Upper lobe of left lung (tissue), 6 donors: ENCODE data around the gene CTDSPL2. TPM values are rescaled to one million over a fixed set of nuclear protein-coding genes. Genes with fewer than 3 reads are reported as not detected.
"Not testable (repeated sequence)": the region's sequence is repeated elsewhere in the genome, so short reads cannot be mapped to it uniquely, and the experiment has no call there.

Experiments used
- ATAC-seq, 2 donors: fragments of 200-7000 bp; cut with Tn5 transposase; one replicate each; pipeline ENCODE4 v1.9.1; 2022; ENCODE audit warnings: mild to moderate bottlenecking in 2 of 2, moderate library complexity in 2 of 2; ENCODE audit not compliant: low FRiP score in 2 of 2
- DNase-seq, 2 donors: peaks; one replicate each; pipeline ENCODE4 v3.0.0-alpha.2; 2019 to 2020
- H3K27ac ChIP-seq, 4 donors: fragments of 200-600 bp; sonication (generic); one replicate each; pipeline ENCODE4 v1.5.1; 2016 to 2019
- H3K27me3 ChIP-seq, 4 donors: fragments of 200-600 bp; sonication (generic); one replicate each; pipeline ENCODE4 v1.5.1; 2017 to 2019
- H3K36me3 ChIP-seq, 4 donors: fragments of 200-600 bp; sonication (generic); one replicate each; pipeline ENCODE4 v1.5.1; 2016 to 2019
- H3K4me1 ChIP-seq, 4 donors: fragments of 200-600 bp; sonication (generic); one replicate each; pipeline ENCODE4 v1.5.1; 2018 to 2019
- H3K4me3 ChIP-seq, 4 donors: fragments of 200-600 bp; sonication (generic); one replicate each; pipeline ENCODE4 v1.5.1; 2017 to 2019; ENCODE audit warnings: mild to moderate bottlenecking in 2 of 4, moderate library complexity in 1 of 4
- H3K9me3 ChIP-seq, 4 donors: fragments of 200-600 bp; sonication (generic); one replicate each; pipeline ENCODE4 v1.5.1; 2018 to 2019
- CTCF ChIP-seq, 6 experiments: fragments of 450-650 bp in 4 of 6; fragments of 200-600 bp in 2 of 6; sonication (generic) in 2 of 6; IDR thresholded peaks; one replicate each; pipeline ENCODE4 v1.5.1; 2016 to 2019; ENCODE audit warnings: antibody characterized with exemption in 6 of 6
- EP300 ChIP-seq, 4 donors: sonication (generic); formaldehyde crosslinking; IDR thresholded peaks; one replicate each; pipeline ENCODE4 v1.5.1; 2017; ENCODE audit warnings: antibody characterized with exemption in 4 of 4, control low read depth in 2 of 4
- POLR2A ChIP-seq, 4 donors: fragments of 450-650 bp; IDR thresholded peaks; one replicate each; pipeline ENCODE4 v1.5.1; 2016 to 2017; ENCODE audit warnings: antibody characterized with exemption in 4 of 4, mild to moderate bottlenecking in 2 of 4
- POLR2AphosphoS5 ChIP-seq, 2 donors: sonication (generic); formaldehyde crosslinking; IDR thresholded peaks; one replicate each; pipeline ENCODE4 v1.5.1; 2017; ENCODE audit warnings: antibody characterized with exemption in 2 of 2
- WGBS, 2 donors: methylation state at CpG; one replicate each; pipeline ENCODE4 v1.1.5; 2017 to 2018; 5-methylcytosine and 5-hydroxymethylcytosine counted together
- total RNA-seq, 6 donors: library from RNA; depleted of rRNA in 4 of 6; stranded (reverse); fragments of >200 nt in 4 of 6; gene quantifications; one replicate each; pipeline versions ENCODE4 v1.1.0 to v1.2.1, GENCODE V29; 2016 to 2021
- donor health status: DM: no; HTN: no; CAD: no; lungs with moderate emphysema.
- donor health status: DM: no; HTN: yes; CAD: no; lungs with severe emphysema.

CTDSPL2 gene
- total RNA-seq, 6 donors from 2014 or later: 20.6 to 60.8 (median 32.8) TPM

- H3K27me3 ChIP-seq: no peaks in the 10 kb centered on the region
These were observed 102.6 kb downstream of the CTDSPL2 start for GRCh38 chr15:44529864-44530604.

GRCh38 chr15:44530653-44531052 is 103.2 kb downstream of the CTDSPL2 start:
- 99 to 100% methylated on average over 3 of the region's 3 CpGs for WGBS, 2 donors
- DNase-seq: no peak
- no peak for ATAC-seq
- peaks cover 0 to 13% (median 0%) of the 10 kb centered on the region in 4 donors for H3K36me3 ChIP-seq
- no peaks in the 10 kb centered on the region for H3K9me3 ChIP-seq
- TF ChIP-seq POLR2A (IDR thresholded peaks at IDR 0.05): no peak
- no peak for TF ChIP-seq EP300 (IDR thresholded peaks at IDR 0.05)
- no peak for TF ChIP-seq POLR2AphosphoS5 (IDR thresholded peaks at IDR 0.05)
- TF ChIP-seq CTCF (IDR thresholded peaks at IDR 0.05): no peak
- peaks cover 6 to 8% (median 7%) of the 10 kb centered on the region in 4 donors for H3K4me1 ChIP-seq
- no peaks in the 10 kb centered on the region for H3K27me3 ChIP-seq
- no peak overlapping the region for H3K27ac ChIP-seq
- no peak overlapping the region for H3K4me3 ChIP-seq

More at GRCh38 chr15:44529864-44530604, 102.6 kb downstream of the CTDSPL2 start:
- Histone ChIP-seq H3K27ac (no peak overlapping the region), H3K4me3 (no peak overlapping the region), H3K36me3 (peaks cover 0 to 14% (median 0%) of the 10 kb centered on the region in 4 donors), H3K9me3 (no peaks in the 10 kb centered on the region), H3K4me1 (peaks cover 0 to 2% (median 1%) of the 10 kb centered on the region in 4 donors)
- TF ChIP-seq POLR2A (IDR thresholded peaks at IDR 0.05): no peak
- no peak for TF ChIP-seq CTCF (IDR thresholded peaks at IDR 0.05)
- TF ChIP-seq EP300 (IDR thresholded peaks at IDR 0.05): no peak
- no peak for TF ChIP-seq POLR2AphosphoS5 (IDR thresholded peaks at IDR 0.05)
- ATAC-seq (no peak), DNase-seq (no peak)
- 77 to 85% methylated on average over 10 of the region's 10 CpGs for WGBS, 2 donors

- ATAC-seq, H3K4me3 ChIP-seq, H3K27me3 ChIP-seq, H3K9me3 ChIP-seq, DNase-seq, H3K27ac ChIP-seq, H3K36me3 ChIP-seq: not testable (repeated sequence)
- H3K4me1 ChIP-seq: peaks cover 10 to 12% (median 10%) of the 10 kb centered on the region in 4 donors
- 92 to 93% methylated on average over 5 of the region's 5 CpGs for WGBS, 2 donors
These were observed 104.8 kb downstream of the CTDSPL2 start for GRCh38 chr15:44532275-44532674.

GRCh38 chr15:44532689-44533088 is 105.3 kb downstream of the CTDSPL2 start:
- no peak for TF ChIP-seq POLR2A (IDR thresholded peaks at IDR 0.05)
- TF ChIP-seq CTCF (IDR thresholded peaks at IDR 0.05): no peak
- no peak for TF ChIP-seq POLR2AphosphoS5 (IDR thresholded peaks at IDR 0.05)
- no peak for TF ChIP-seq EP300 (IDR thresholded peaks at IDR 0.05)
- DNase-seq: no peak
- Histone ChIP-seq H3K36me3 (peaks cover 0 to 2% (median 0%) of the 10 kb centered on the region in 4 donors), H3K4me1 (peaks cover 10 to 13% (median 10%) of the 10 kb centered on the region in 4 donors), H3K27ac (no peak overlapping the region), H3K27me3 (no peaks in the 10 kb centered on the region), H3K4me3 (no peak overlapping the region), H3K9me3 (no peaks in the 10 kb centered on the region)
- WGBS, 2 donors: 98 to 100% methylated on average over 3 of the region's 3 CpGs
- ATAC-seq: no peak

GRCh38 chr15:44535092-44535491 is 107.7 kb downstream of the CTDSPL2 start:
- H3K36me3 ChIP-seq: peaks cover 0 to 12% (median 0%) of the 10 kb centered on the region in 4 donors
- H3K4me1 ChIP-seq: peaks cover 19 to 25% (median 20%) of the 10 kb centered on the region in 4 donors
- TF ChIP-seq POLR2A (IDR thresholded peaks at IDR 0.05) (no peak), EP300 (IDR thresholded peaks at IDR 0.05) (no peak), CTCF (IDR thresholded peaks at IDR 0.05) (no peak), POLR2AphosphoS5 (IDR thresholded peaks at IDR 0.05) (no peak)
- ATAC-seq (no peak), DNase-seq (no peak)
- H3K27me3 ChIP-seq: no peaks in the 10 kb centered on the region
- no peak overlapping the region for H3K27ac ChIP-seq
- 95 to 98% methylated on average over 8 of the region's 8 CpGs for WGBS, 2 donors
- no peak overlapping the region for H3K4me3 ChIP-seq
- H3K9me3 ChIP-seq: no peaks in the 10 kb centered on the region
